Lower lobe of right lung (tissue), 2 donors: ENCODE results near the gene SLC2A4RG. TPM values are rescaled to one million over a fixed set of nuclear protein-coding genes. Genes with fewer than 3 reads are reported as not detected.

Experiments used
- ATAC-seq, 2 donors: fragments of 200-7000 bp; cut with Tn5 transposase; one replicate each; pipeline ENCODE4 v1.9.1; 2020 to 2022; ENCODE audit warnings: mild to moderate bottlenecking in 2 of 2, moderate library complexity in 2 of 2
- DNase-seq: peaks from one replicate; pipeline ENCODE4 v3.0.0-alpha.2; 2020
- H3K27ac ChIP-seq: fragments of 200-600 bp; one replicate; pipeline ENCODE4 v1.8.0; 2022
- H3K27me3 ChIP-seq: fragments of 200-600 bp; one replicate; pipeline ENCODE4 v1.8.0; 2022; ENCODE audit warnings: low read depth
- H3K36me3 ChIP-seq: fragments of 200-600 bp; one replicate; pipeline ENCODE4 v1.8.0; 2022; ENCODE audit warnings: mild to moderate bottlenecking
- H3K4me1 ChIP-seq: fragments of 200-600 bp; one replicate; pipeline ENCODE4 v1.8.0; 2022
- H3K4me3 ChIP-seq: fragments of 200-600 bp; one replicate; pipeline ENCODE4 v1.8.0; 2022; ENCODE audit warnings: mild to moderate bottlenecking
- H3K9me3 ChIP-seq: fragments of 200-600 bp; one replicate; pipeline ENCODE4 v1.8.0; 2022
- intact Hi-C: fragments of 100-400 bp; cut with DNase I; formaldehyde crosslinking; loops from one replicate; pipeline ENCODE4 v1.11.0; 2022
- total RNA-seq: library from RNA; stranded (reverse); fragmentation: NEBNext Ultra II Directional; extraction: Animal tissue kit (Norgen Biotek cat#: 25700); gene quantifications from one replicate; pipeline ENCODE4 v1.2.1, GENCODE V29; 2021
- TF ChIP-seq, protein P1 (sequence below): fragments of 200-600 bp; IDR thresholded peaks from one replicate; pipeline ENCODE4 v1.8.0; 2022; ENCODE audit warnings: antibody characterized with exemption, mild to moderate bottlenecking
- donor health status: DM: no; HTN: yes; CAD: no; lungs with severe emphysema.

SLC2A4RG gene
- total RNA-seq, 1 donor from 2014 or later = 50.5 TPM

GRCh38 chr20:63777614-63778013 is 38.0 kb downstream of the SLC2A4RG start:
- H3K9me3 ChIP-seq = no peaks in the 10 kb centered on the region
- H3K36me3 ChIP-seq = no peaks in the 10 kb centered on the region
- H3K27ac ChIP-seq = no peak overlapping the region
- no peak for DNase-seq
- H3K27me3 ChIP-seq = no peaks in the 10 kb centered on the region
- intact Hi-C loops = no loop called here
- ATAC-seq = no peak
- H3K4me1 ChIP-seq = peaks cover 6% of the 10 kb centered on the region
- no peak overlapping the region for H3K4me3 ChIP-seq
- TF ChIP-seq, protein P1, sequence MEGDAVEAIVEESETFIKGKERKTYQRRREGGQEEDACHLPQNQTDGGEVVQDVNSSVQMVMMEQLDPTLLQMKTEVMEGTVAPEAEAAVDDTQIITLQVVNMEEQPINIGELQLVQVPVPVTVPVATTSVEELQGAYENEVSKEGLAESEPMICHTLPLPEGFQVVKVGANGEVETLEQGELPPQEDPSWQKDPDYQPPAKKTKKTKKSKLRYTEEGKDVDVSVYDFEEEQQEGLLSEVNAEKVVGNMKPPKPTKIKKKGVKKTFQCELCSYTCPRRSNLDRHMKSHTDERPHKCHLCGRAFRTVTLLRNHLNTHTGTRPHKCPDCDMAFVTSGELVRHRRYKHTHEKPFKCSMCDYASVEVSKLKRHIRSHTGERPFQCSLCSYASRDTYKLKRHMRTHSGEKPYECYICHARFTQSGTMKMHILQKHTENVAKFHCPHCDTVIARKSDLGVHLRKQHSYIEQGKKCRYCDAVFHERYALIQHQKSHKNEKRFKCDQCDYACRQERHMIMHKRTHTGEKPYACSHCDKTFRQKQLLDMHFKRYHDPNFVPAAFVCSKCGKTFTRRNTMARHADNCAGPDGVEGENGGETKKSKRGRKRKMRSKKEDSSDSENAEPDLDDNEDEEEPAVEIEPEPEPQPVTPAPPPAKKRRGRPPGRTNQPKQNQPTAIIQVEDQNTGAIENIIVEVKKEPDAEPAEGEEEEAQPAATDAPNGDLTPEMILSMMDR = no peak

DNA sequence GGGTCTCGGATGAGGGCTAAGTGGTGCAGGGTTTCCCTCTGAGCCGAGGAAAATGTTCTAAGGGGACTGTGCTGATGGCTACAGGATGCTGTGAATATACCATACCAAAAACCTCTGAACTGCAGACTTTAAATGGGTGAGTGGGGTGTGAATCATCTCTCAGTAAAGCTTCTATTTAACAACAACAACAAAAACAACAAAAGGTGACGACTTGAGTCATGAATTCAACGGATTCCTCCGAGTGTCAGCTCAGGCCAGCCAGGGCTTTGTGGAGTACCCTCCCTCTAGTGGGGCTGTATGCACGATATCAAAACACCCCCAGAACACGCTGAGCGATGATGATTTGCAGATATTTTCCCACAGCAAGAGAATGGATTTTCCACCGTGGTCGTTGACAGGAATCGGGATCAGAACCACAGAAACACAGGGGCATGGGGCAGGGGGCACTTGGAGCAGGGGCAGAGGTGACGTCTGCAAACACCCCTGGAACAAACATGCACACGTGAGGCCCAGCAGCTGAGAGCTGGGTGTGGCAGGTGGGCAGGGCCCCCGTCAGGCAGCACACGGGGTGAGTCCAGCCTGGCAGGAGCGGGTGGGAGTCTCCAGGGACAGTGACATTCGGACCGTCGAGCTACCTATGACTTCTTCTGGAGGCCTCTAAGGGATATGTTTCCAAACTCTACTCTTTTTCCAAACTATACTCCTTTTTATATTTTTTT is 38.6 kb downstream of the SLC2A4RG start:
- no peak for ATAC-seq
- H3K36me3 ChIP-seq = no peaks in the 10 kb centered on the region
- no peak overlapping the region for H3K27ac ChIP-seq
- H3K4me1 ChIP-seq = no peaks in the 10 kb centered on the region
- H3K27me3 ChIP-seq = no peaks in the 10 kb centered on the region
- TF ChIP-seq, protein P1 = no peak
- H3K4me3 ChIP-seq = no peak overlapping the region
- no peaks in the 10 kb centered on the region for H3K9me3 ChIP-seq
- intact Hi-C loops = no loop called here
- DNase-seq = no peak

DNA sequence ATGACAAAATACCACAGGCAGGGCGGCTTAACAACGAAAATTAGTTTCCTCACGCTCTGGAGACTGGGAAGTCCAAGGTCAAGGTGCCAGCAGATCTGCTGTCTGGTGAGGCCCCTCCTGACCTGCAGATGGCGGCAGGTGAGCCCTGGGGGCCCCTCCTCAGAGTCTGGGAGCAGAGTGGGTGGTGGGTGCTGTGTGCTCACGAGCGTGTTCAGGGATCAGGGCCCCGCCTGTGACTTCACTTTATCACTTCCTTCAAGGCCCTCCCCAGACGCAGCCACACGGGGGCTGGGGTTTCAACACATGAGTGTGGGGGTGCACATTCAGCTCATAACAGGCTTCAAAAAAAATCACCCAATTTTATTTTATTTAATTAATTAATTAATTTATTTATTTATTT is 39.3 kb downstream of the SLC2A4RG start:
- Histone ChIP-seq H3K9me3 (no peaks in the 10 kb centered on the region), H3K36me3 (no peaks in the 10 kb centered on the region), H3K4me1 (no peaks in the 10 kb centered on the region), H3K27me3 (no peaks in the 10 kb centered on the region), H3K27ac (no peak overlapping the region), H3K4me3 (no peak overlapping the region)
- TF ChIP-seq, protein P1 = no peak
- intact Hi-C loops = no loop called here
- DNase-seq = no peak
- no peak for ATAC-seq

DNA sequence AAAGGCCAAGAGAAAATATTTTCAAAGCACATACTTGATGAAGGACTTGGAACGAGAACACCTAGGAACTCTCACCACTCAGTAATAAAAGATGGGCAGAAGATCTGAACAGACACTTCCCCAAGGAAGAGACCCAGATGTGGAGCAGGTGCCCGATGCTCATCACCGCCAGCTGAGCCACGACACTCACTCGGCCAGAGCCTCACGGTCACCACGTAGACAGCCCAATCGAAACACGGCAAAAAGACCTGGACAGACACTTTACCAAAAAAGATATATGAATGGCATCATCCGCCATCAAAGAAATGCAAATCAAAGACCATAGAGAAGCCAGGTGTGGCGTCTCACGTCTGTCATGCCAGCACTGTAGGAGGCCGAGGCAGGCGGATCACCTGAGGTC is 41.6 kb downstream of the SLC2A4RG start:
- H3K27me3 ChIP-seq = no peaks in the 10 kb centered on the region
- TF ChIP-seq, protein P1 = no peak
- intact Hi-C loops = no loop called here
- H3K4me3 ChIP-seq = no peak overlapping the region
- no peaks in the 10 kb centered on the region for H3K36me3 ChIP-seq
- ATAC-seq = no peak
- no peak overlapping the region for H3K27ac ChIP-seq
- H3K4me1 ChIP-seq = no peaks in the 10 kb centered on the region
- no peaks in the 10 kb centered on the region for H3K9me3 ChIP-seq
- no peak for DNase-seq

- TF ChIP-seq, protein P1 = no peak
- Histone ChIP-seq H3K27ac (no peak overlapping the region), H3K4me3 (no peak overlapping the region), H3K4me1 (no peaks in the 10 kb centered on the region), H3K9me3 (no peaks in the 10 kb centered on the region), H3K27me3 (no peaks in the 10 kb centered on the region), H3K36me3 (no peaks in the 10 kb centered on the region)
- no peak for ATAC-seq
- no peak for DNase-seq
- intact Hi-C loops = no loop called here
These were observed 42.5 kb downstream of the SLC2A4RG start for GRCh38 chr20:63782051-63782471.
